Pancreas (tissue), 10 donors: ENCODE results near the gene SEMA6B. TPM values are rescaled to one million over a fixed set of nuclear protein-coding genes. Genes with fewer than 3 reads are reported as not detected.
A peak's percentile ranks its signal among the peaks of the same experiment; 100 is the strongest.

ENCODE experiments used
- ATAC-seq, 4 donors: fragments of 200-7000 bp; cut with Tn5 transposase; one replicate each; pipeline versions ENCODE4 v1.8.0 to v1.9.1; 2020; ENCODE audit warnings: mild to moderate bottlenecking in 4 of 4, moderate library complexity in 4 of 4
- DNase-seq, 6 donors: peaks; one replicate each; pipeline ENCODE4 v3.0.0-alpha.2; 2020
- FAIRE-seq: peaks from 2 replicates; lab custom pipeline; 2012; peaks lifted over from hg19 to GRCh38; lab: Jason Lieb, UNC
- H3K27ac ChIP-seq, 4 donors: fragments of 200-600 bp; sonication (generic); 1 replicate in 3 of 4; 2 replicates in 1 of 4; pipeline versions ENCODE4 v1.5.0 to v1.8.0; 2020
- H3K27me3 ChIP-seq, 4 donors: fragments of 200-600 bp; one replicate each; pipeline ENCODE4 v1.8.0; 2021
- H3K36me3 ChIP-seq, 3 donors: fragments of 200-600 bp; sonication (generic) in 1 of 3; one replicate each; pipeline versions ENCODE4 v1.5.0 to v1.8.0; 2020 to 2021
- H3K4me1 ChIP-seq, 3 donors: fragments of 200-600 bp; one replicate each; pipeline ENCODE4 v1.8.0; 2021
- H3K4me3 ChIP-seq, 4 donors: fragments of 200-600 bp; sonication (generic) in 2 of 4; one replicate each; pipeline versions ENCODE4 v1.5.0 to v1.8.0; 2020 to 2021
- H3K9me3 ChIP-seq, 4 donors: fragments of 200-600 bp; one replicate each; pipeline ENCODE4 v1.8.0; 2021
- WGBS, 2 donors: extraction: QIAGEN DNeasy Blood & Tissue Kit; methylation state at CpG; one replicate each; pipeline ENCODE4 v1.1.7; 2013; 5-methylcytosine and 5-hydroxymethylcytosine counted together
- intact Hi-C, 3 donors: fragments of 100-400 bp; cut with DNase I; formaldehyde crosslinking; loops; one replicate each; pipeline versions ENCODE4 v1.11.1 to v1.14.2; 2022
- polyA plus RNA-seq, 2 donors: library from polyadenylated mRNA; stranded (reverse); fragments of 200-250 nt; gene quantifications; one replicate each; pipeline ENCODE4 v1.2.3, GENCODE V29; 2013
- total RNA-seq, 6 donors: library from RNA; stranded (reverse); fragmentation: NEBNext Ultra II Directional in 4 of 6; extraction: Animal tissue kit (Norgen Biotek cat#: 25700) in 4 of 6; gene quantifications; one replicate each; pipeline versions ENCODE4 v1.2.1 to v1.2.4, GENCODE V29; 2021 to 2023
- TF ChIP-seq, protein P1 (sequence below), 4 donors: fragments of 200-600 bp; sonication (generic) in 3 of 4; IDR thresholded peaks; one replicate each; pipeline versions ENCODE4 v1.5.0 to v1.8.0; 2021; ENCODE audit warnings: antibody characterized with exemption in 4 of 4
- donor health status: healthy with polysubstance abuse.
- donor health status: DM: no; HTN: no; CAD: no; lungs with moderate emphysema.
- donor health status: DM: no; HTN: no; CAD: no.
- donor health status: control.
- donor health status: control.
- donor health status: Bipolar disorder and iron deficiency.
- donor health status: DM: yes; HTN: yes; CAD: no.
- donor health status: DM: no; HTN: no; CAD: no.
- donor health status: DM: no; HTN: no; CAD: no.
- donor health status: DM: yes; HTN: yes; CAD: no.

The SEMA6B gene
- total and polyA plus RNA-seq, 8 donors, result 2.2 to 4.7 (median 3.5) TPM

- Histone ChIP-seq H3K27ac (no peak overlapping the region), H3K4me3 (peak overlapping the region in 2 of 4 donors; percentile 33 to 40), H3K27me3 (peaks cover 0 to 20% (median 2%) of the 10 kb centered on the region in 4 donors), H3K4me1 (peaks cover 0 to 11% (median 10%) of the 10 kb centered on the region in 3 donors), H3K9me3 (no peaks in the 10 kb centered on the region), H3K36me3 (no peaks in the 10 kb centered on the region)
- TF ChIP-seq, protein P1, sequence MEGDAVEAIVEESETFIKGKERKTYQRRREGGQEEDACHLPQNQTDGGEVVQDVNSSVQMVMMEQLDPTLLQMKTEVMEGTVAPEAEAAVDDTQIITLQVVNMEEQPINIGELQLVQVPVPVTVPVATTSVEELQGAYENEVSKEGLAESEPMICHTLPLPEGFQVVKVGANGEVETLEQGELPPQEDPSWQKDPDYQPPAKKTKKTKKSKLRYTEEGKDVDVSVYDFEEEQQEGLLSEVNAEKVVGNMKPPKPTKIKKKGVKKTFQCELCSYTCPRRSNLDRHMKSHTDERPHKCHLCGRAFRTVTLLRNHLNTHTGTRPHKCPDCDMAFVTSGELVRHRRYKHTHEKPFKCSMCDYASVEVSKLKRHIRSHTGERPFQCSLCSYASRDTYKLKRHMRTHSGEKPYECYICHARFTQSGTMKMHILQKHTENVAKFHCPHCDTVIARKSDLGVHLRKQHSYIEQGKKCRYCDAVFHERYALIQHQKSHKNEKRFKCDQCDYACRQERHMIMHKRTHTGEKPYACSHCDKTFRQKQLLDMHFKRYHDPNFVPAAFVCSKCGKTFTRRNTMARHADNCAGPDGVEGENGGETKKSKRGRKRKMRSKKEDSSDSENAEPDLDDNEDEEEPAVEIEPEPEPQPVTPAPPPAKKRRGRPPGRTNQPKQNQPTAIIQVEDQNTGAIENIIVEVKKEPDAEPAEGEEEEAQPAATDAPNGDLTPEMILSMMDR (IDR thresholded peaks at IDR 0.05), result no peak
- ATAC-seq (no peak), FAIRE-seq (no peak), DNase-seq (no peak)
- WGBS, 2 donors, result 12 to 16% methylated on average over 30 to 45 of the region's 45 CpGs
- intact Hi-C loops, result no loop called here
Observed at GRCh38 chr19:4584670-4585460, 25.4 kb upstream of the SEMA6B start.

- 1 to 2% methylated on average over 34 to 49 of the region's 49 CpGs for WGBS, 2 donors
- intact Hi-C loops, result no loop called here
- no peaks in the 10 kb centered on the region for H3K9me3 ChIP-seq
- FAIRE-seq (no peak), DNase-seq (no peak), ATAC-seq (peak; percentile 64 to 76 (median 68))
- H3K27me3 ChIP-seq, result peaks cover 0 to 20% (median 2%) of the 10 kb centered on the region in 4 donors
- TF ChIP-seq, protein P1 (IDR thresholded peaks at IDR 0.05), result no peak
- H3K4me1 ChIP-seq, result peaks cover 0 to 11% (median 10%) of the 10 kb centered on the region in 3 donors
- no peak overlapping the region for H3K27ac ChIP-seq
- H3K4me3 ChIP-seq, result peak overlapping the region in 3 of 4 donors; percentile 8 to 40 (median 33)
- H3K36me3 ChIP-seq, result no peaks in the 10 kb centered on the region
Observed at GRCh38 chr19:4583961-4584669, 24.6 kb upstream of the SEMA6B start.

DNA sequence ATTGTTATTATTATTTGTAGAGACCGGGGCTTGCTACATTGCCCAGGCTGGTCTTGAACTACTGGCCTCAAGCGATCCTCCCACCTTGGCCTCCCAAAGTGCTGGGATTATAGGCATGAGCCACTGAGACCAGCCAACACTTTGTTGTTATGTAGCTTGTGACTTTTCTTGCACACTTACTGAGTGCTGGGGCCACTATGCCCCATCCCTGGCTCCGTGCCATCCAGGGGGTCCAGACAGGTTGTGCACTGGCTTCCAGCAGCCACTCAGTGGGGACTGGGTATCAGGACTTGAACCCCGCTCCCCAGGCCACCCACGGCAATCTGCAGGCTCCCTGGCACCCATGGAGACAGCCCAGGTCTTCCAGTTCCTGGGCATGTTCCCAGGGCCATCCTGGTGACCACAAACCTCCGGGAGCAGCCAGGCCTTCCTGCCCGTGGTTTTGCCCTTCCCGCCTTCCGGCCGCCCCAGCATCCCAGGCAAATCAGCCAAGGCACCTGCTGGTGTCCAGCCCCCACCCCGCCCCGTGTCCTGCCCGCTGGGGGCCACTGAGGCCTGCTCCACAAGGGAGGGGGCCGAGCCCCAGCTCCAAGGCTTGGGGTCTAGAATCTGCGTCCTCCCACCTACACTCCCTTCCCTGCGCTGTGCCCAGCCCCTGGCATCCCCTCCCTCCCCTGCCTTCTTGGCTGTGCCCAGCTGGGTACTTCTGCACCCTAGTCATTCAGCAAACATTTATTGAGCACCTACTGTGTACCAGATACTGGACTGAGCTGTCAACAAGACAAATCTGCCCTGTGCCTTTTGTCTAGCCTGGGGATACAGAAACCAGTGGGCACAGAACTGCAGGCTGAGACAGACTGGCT, 23.7 kb upstream of the SEMA6B start:
- H3K27ac ChIP-seq, result no peak overlapping the region
- H3K4me1 ChIP-seq, result peaks cover 0 to 11% (median 10%) of the 10 kb centered on the region in 3 donors
- H3K27me3 ChIP-seq, result peaks cover 0 to 20% (median 2%) of the 10 kb centered on the region in 4 donors
- H3K36me3 ChIP-seq, result no peaks in the 10 kb centered on the region
- DNase-seq (no peak), FAIRE-seq (no peak), ATAC-seq (peak in 1 of 4 donors; percentile 14)
- WGBS, 2 donors, result 63 to 71% methylated on average over 14 to 16 of the region's 16 CpGs
- no peak overlapping the region for H3K4me3 ChIP-seq
- no peaks in the 10 kb centered on the region for H3K9me3 ChIP-seq
- TF ChIP-seq, protein P1 (IDR thresholded peaks at IDR 0.05), result no peak
- intact Hi-C loops, result no loop called here

GRCh38 chr19:4581666-4582553, 22.4 kb upstream of the SEMA6B start:
- no peak overlapping the region for H3K4me3 ChIP-seq
- H3K4me1 ChIP-seq, result peaks cover 0 to 11% (median 10%) of the 10 kb centered on the region in 3 donors
- ATAC-seq, result peak in 2 of 4 donors; percentile 39 to 41
- no peaks in the 10 kb centered on the region for H3K9me3 ChIP-seq
- H3K27me3 ChIP-seq, result peaks cover 0 to 20% (median 2%) of the 10 kb centered on the region in 4 donors
- intact Hi-C loops, result no loop called here
- WGBS, 2 donors, result 14 to 22% methylated on average over 37 to 55 of the region's 57 CpGs
- no peak overlapping the region for H3K27ac ChIP-seq
- DNase-seq, result no peak
- no peaks in the 10 kb centered on the region for H3K36me3 ChIP-seq
- FAIRE-seq, result no peak
- TF ChIP-seq, protein P1 (IDR thresholded peaks at IDR 0.05), result no peak
